GM21528 (cell line): Measurements from ENCODE around the gene SEPTIN7.
A peak's percentile ranks its signal among the peaks of the same experiment; 100 is the strongest.

Experiments
- ATAC-seq: cut with Tn5 transposase; IDR thresholded peaks from one replicate; pipeline ENCODE4 v1.9.1; 2021; ENCODE audit warnings: mild to moderate bottlenecking, moderate library complexity; ENCODE audit not compliant: unreplicated experiment, low FRiP score

SEPTIN7 gene

DNA sequence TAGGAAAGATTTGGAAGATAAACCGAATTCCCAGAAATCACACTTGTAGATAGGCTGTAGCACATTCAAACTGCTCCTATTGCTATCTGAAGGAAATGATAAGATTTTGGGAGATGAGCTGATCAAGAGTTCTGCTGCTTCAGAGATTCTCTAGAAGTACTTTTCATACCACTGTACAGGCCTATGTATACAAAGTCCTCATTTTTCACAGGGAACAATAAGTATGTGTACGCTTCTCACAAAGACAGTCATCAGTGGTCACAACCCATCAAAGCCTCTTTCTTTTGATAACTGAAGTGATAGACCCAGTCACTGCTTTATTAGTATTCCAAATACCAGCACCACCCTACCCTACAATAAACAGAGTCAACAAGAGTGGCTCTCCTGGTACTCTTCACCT lies 15.6 kb upstream of the SEPTIN7 start:
- no peak for ATAC-seq

GRCh38 chr7:35787925-35788324 lies 12.9 kb upstream of the SEPTIN7 start:
- no peak for ATAC-seq

DNA sequence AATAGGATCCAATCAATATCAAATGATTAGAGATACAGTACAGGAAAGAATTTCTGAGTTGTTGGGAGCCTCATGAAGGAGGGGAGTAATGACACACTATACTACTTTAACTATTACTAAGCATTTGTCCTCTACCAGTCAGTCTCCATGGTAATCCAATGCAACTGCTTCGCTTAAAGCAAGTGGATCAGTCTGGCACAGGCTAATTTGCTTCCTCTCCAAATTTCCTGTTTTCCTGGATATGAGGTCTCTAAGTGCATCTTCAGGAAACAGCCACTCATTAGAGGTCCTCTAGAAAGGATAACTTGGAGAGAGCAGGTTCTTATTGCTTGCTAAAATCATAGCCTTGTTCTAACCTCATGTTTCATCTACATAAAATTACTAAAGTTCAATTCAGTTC lies 8.4 kb upstream of the SEPTIN7 start:
- ATAC-seq: no peak

DNA sequence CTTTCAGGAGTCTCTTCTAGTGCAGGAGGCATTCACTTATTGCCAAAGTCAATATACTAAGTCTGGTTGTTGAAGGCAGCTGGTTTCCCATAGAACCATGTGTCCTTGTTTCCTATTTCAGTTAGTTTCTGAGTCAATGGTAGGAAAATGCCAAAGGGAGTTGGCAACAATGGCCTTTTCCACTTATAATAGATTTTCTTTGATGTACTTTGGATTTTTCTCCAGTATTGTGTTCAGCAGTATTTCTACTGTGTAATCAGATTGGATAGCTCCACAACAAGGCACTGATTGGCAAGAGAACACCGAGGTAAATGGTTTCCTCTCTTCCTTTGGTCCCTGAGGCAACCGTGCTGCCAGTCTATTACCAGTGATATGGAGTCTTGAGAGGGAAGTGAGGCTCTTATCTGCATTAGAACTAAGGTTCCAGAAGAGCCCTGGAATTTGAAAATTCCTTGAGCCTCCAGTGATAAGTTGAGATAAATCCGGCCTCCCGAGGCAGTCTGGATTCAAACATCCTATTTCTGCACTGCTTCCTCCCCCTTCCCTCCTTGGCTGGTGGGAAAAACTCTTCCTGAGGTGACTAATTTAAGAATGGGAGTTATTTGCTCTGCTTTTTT lies 7.9 kb upstream of the SEPTIN7 start:
- ATAC-seq: no peak

DNA sequence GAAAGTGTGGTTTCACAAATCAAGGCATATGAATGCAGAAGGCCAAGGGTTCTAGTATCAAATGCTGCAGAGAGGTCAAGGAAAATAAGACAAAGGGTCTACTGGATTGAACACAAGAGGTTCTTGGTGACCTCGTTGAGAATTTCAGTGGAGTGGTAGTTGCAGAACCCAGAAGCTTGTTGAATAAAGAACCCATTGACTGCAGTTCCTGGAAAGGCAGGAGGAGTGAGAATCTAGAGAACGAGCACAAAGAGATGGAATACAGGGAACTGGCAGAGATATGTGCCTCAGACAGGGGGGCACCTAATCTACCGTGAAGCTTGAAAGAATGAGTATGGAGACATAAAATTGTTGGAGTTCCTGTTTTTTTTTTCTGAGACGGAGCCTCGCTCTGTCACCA lies 3.5 kb upstream of the SEPTIN7 start:
- no peak for ATAC-seq

DNA sequence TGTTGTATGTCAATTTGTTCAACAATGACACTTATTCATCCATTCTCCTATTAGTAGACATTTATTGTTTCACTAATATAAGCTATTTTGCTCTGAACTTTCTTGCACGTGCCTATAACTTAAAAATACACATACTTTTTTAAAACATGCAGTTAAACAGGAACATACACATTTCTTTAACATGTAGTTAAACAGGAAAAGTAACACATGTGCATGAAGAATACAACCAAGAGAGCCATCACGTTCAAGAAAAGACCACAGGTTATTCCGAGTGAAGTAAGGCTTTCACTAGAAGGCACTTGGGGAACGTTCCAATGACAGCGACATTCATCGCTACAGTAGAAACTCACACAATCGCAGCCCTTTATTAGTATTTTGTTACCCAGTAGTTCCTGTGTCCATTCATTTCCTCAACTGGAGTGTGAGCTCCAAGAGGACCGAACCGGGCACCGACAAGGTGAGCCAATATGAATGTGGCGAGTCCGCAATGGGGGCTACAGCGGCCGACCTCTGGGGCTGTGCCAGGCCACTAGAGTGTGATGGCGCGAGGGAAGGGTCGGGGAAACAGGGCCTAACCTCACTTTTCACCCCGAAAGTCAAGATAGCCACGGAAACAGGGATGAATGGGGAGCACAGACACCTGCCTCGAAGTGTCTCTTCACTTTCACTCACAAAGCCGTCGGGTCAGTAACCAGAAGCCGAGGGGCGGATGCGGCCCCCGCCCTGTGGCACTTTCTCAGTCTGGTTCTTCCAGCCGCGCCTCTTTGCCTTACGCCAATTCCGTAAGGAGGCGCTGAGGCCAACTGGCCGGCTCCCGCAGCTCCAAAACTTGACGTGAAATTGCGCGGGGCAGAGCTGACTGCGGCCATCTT lies 775 bp upstream of the SEPTIN7 start:
- ATAC-seq: peak; percentile 53

- ATAC-seq: peak; percentile 35
Observed at GRCh38 chr7:35801392-35802101, 690 bp downstream of the SEPTIN7 start.

GRCh38 chr7:35802102-35802466 lies 1.2 kb downstream of the SEPTIN7 start:
- ATAC-seq: no peak

GRCh38 chr7:35802649-35803048 lies 1.8 kb downstream of the SEPTIN7 start:
- ATAC-seq: no peak

DNA sequence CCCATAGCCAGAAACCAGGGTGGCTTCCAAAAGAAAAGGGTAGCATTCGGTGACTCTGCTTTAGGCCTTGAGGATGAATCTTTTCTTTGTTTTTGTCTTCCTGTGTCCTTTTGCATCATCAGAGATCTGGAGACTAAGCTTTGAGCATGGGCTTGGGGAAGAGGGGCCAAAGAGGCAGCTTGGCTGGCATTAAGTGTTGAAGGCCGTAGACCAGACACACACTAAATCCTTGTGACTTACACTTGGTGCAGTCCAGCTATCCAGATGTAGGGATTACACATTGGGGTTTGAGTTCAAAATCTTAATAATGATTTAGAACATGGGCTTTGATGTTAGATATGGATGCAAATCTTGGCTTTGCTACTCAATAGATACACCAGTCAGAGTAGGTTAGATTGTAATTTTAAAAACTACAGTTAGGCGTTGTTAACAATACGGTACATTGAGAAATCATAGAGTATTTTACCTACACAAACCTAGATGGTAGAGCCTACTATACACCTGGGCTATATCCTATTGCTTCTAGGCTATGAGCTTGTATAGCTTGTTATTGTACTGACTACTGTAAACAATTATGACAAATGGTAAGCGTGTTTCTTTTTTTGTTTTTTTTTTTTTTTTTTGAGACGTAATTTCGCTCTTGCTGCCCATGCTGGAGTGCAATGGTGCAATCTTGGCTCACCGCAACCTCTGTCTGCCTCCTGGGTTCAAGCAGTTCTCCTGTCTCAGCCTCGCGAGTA lies 3.5 kb downstream of the SEPTIN7 start:
- no peak for ATAC-seq

GRCh38 chr7:35805876-35806275 lies 5.0 kb downstream of the SEPTIN7 start:
- ATAC-seq: no peak

- ATAC-seq: no peak
Observed at GRCh38 chr7:35816514-35816913, 15.7 kb downstream of the SEPTIN7 start.

GRCh38 chr7:35817181-35817580 lies 16.3 kb downstream of the SEPTIN7 start:
- no peak for ATAC-seq

DNA sequence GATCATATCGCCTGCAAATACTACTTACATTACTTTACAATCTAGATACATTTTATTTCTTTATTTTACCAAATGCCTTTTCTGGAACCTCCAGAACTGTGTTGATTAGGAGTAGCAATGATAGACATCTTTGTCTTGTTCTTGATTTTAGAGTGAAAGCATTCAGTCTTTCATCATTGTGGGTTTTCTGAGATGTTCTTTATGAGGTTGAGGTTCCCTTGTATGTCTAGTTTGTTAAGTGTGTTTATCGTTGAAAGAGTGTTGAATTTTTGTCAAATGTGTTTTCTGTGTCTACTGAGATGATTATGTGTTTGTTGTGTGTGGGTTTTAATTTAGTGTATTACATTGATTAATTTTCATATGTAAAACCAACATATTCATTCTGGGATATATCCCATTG lies 17.1 kb downstream of the SEPTIN7 start:
- no peak for ATAC-seq

GRCh38 chr7:35818513-35818912 lies 17.7 kb downstream of the SEPTIN7 start:
- ATAC-seq: no peak

DNA sequence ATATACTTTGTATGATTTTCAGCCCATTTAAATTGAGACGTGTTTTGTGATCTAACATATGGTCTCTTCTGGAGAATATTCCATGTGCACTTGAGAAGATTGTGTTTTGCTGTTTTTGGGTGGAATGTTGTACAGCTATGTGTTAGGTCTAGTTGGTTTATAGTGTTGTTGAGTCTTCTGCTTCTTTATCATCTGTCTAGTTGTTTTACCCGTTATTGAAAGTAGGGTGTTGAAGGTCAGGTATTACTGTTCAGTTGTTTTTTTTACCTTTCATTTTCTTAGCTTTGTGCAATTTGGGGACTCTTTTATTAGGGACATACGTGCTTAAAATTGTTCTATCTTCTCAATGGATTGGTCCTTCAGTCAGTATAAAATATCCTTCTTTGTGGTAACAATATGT lies 18.5 kb downstream of the SEPTIN7 start:
- ATAC-seq: no peak

GRCh38 chr7:35819954-35820703 lies 19.3 kb downstream of the SEPTIN7 start:
- ATAC-seq: no peak

- ATAC-seq: no peak
Observed at GRCh38 chr7:35820858-35821257, 20.0 kb downstream of the SEPTIN7 start.

GRCh38 chr7:35823440-35823839 lies 22.6 kb downstream of the SEPTIN7 start:
- ATAC-seq: no peak

GRCh38 chr7:35825974-35826373 lies 25.1 kb downstream of the SEPTIN7 start:
- no peak for ATAC-seq
